ENCODE data around the gene LAMP1.
"Not testable (repeated sequence)": the region's sequence is repeated elsewhere in the genome, so short reads cannot be mapped to it uniquely, and the experiment has no call there.

The LAMP1 gene

DNA sequence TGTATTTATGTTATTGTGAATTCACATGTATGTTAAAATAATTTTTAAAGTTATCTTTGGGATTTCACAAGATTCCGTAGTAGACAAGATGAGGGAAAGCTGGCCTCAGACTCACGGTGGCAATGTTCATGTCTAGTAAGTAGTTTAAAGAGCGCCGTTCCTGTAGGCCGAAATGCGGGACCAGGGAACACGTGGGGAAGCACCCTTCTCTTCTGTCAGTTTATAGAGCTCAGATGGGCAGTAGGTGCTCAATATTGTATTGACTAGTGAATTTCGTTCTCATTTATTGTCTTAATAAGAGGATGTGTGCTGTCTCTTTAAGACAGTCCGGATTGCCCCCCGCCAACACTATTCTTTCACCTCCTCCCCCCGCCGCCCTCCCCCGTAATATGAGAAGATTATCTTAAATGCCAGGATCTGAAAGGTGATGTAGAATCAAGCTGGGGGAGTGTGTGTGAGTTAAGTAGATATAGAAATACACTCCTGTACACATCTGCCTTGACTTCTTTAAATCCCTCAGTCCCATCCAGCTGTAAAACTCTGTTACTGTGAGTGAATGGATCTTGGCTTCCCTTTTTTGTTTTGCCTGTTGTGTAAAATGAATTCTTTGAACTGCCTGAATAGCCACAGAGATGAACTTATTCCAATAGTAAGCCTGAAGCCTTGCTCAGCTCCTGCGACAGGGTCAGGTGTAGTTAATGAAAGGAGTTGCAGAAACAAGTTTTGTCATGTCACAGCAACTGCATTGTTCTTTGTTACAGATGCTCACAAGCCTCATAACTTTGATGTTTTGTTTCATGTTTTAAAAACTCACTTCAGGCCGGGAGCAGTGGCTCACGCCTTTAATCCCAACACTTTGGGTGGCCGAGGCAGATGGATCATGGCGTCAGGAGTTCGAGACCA, 1.3 kb downstream of the LAMP1 start:
- DNase-seq: no peak

DNA sequence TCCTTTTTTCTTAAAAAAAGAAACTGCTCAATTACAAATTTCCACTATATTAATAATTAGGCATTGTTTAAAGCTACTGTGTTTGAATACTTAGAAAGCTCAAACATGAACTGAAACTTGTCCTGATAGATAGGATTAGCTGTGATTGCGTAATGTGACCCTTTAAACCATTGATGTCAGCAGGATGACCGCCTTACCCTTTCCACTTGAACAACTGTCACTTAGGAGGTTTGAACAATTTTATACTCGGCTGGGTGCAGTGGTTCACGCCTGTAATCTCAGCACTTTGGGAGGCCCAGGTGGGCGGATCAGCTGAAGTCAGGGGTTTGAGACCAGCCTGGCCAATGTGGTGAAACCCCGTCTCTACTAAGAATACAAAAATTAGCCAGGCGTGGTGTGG, 2.9 kb downstream of the LAMP1 start:
- DNase-seq: no peak

- no peak for DNase-seq
These were observed 5.9 kb downstream of the LAMP1 start for GRCh38 chr13:113302986-113303385.

DNA sequence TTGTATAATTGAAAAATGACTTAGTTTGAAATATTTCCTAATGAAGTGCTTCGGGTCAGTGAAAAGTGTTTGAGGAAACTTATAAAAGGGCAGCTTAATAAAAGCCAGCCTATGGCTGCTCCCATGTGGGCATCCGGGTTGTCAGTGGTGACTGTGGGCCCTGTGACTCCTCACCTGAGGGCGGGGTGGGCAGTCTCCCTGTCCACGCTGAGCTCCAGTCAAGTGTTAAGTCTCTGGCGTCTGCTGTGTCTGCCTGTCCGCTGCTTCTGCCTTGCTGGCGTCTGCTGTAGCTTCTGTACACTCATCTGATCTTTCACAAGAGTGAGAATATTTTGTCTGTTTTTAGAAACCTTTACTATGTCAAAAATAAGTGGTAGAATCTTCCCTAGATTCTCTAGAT, 7.1 kb downstream of the LAMP1 start:
- DNase-seq: no peak

- no peak for DNase-seq
These were observed 8.2 kb downstream of the LAMP1 start for GRCh38 chr13:113305208-113305607.

DNA sequence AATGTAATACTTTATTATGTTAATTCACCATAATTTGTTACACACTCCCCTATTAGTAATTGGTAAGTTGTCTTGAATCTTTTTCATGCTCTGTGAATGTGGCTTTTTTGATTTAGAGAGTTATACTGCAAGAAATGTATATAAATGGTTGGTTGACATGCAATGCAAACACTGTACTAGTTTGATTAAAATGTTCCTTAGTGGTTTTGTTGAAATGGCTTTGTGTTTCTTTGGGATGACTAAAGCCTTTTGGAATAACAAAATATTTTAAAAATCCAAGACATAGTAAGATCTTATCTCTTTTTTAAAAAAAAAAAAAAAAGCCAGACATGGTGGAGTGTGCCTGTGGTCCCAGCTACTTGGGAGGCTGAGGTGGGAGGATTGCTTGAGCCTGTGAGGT, 10.5 kb downstream of the LAMP1 start:
- no peak for DNase-seq

GRCh38 chr13:113309473-113309872, 12.4 kb downstream of the LAMP1 start:
- no peak for DNase-seq

GRCh38 chr13:113314112-113314511, 17.1 kb downstream of the LAMP1 start:
- not testable (repeated sequence) for DNase-seq

- DNase-seq: not testable (repeated sequence)
These were observed 17.9 kb downstream of the LAMP1 start for GRCh38 chr13:113314895-113315470.

- DNase-seq: no peak
These were observed 19.0 kb downstream of the LAMP1 start for GRCh38 chr13:113315992-113316391.

- no peak for DNase-seq
These were observed 20.0 kb downstream of the LAMP1 start for GRCh38 chr13:113317031-113317430.

DNA sequence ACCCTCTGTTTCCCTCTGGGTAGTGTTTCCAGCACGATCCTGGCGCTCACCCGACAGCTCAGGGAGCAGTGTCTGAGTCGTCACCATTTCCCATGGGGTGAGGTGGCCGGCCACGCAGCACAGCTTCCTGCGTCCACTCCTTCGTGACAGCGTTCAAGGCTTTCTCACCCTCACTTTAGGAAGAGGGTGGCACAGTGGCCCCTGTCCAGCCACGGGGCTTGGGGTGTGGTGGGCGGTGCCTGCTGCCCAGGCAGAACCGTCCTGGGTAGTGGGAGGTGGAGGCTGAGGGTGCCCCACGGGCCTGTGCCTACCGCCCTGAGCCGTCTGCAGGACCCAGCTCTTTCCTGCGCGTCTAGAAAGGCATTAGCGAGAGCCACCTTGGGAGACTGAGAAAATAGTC, 21.9 kb downstream of the LAMP1 start:
- no peak for DNase-seq

DNA sequence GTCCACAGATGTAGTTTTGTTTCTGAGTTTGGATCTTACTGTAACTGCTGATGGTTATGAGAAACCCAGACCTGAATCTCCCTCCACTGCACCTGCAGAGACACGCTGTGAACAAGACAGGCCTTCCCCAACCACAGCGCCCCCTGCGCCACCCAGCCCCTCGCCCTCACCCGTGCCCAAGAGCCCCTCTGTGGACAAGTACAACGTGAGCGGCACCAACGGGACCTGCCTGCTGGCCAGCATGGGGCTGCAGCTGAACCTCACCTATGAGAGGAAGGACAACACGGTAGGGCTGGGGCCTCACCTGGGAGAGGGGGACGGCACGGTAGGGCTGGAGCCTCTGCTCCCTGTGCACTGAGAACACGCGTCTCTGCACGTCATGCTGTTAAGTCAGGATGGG, 22.3 kb downstream of the LAMP1 start:
- DNase-seq: no peak

DNA sequence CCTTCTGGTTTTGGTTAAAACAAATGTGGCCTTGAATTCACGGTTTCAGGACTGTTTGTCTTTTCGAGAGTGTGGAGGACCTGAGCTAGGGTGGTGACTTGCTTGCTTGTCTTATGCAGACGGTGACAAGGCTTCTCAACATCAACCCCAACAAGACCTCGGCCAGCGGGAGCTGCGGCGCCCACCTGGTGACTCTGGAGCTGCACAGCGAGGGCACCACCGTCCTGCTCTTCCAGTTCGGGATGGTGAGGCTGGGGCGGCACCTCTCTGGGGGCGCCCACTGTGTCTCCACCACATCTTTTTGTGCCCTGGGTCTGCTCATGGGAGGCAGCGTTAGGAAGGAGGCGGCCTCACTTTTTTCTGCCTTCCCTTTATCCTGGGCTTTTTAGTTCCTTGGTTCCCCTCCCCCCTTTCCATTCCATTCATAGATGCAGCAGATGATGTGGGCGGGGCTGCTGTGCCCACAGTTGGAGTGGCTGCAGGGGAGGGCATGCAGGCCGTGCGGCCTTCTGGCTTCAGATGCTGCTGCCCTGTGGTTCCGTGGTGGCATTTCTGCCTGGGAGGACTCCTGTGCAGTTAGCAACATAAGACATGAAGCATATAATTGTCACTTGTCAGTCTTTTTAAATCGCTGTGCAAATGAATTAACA, 23.3 kb downstream of the LAMP1 start:
- no peak for DNase-seq

DNA sequence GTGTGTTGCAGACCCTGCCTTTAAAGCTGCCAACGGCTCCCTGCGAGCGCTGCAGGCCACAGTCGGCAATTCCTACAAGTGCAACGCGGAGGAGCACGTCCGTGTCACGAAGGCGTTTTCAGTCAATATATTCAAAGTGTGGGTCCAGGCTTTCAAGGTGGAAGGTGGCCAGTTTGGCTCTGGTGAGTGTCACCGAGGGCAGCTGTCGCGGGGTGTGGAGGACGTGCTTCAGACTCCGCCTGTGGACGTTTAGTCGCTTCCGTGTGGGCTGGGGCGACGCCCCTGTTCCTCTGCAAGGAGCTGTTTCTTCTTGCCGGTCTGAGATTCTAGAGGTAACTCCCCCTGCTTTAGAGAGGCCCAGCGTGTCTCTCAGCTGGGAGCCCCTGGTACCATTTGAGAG, 24.5 kb downstream of the LAMP1 start:
- DNase-seq: no peak

DNA sequence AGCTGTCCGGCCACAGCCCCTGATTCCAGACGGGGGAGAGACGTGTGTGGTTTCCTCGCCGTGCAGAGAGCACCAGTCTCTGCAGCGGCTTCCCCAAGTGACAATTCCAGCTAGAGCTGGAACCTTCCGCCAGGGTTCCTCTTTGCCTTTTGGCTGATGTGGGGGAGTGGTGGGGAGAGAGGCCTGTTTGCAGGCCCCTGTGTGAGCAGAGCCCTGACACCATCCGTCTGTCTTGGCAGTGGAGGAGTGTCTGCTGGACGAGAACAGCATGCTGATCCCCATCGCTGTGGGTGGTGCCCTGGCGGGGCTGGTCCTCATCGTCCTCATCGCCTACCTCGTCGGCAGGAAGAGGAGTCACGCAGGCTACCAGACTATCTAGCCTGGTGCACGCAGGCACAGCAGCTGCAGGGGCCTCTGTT, 25.0 kb downstream of the LAMP1 start:
- no peak for DNase-seq

DNA sequence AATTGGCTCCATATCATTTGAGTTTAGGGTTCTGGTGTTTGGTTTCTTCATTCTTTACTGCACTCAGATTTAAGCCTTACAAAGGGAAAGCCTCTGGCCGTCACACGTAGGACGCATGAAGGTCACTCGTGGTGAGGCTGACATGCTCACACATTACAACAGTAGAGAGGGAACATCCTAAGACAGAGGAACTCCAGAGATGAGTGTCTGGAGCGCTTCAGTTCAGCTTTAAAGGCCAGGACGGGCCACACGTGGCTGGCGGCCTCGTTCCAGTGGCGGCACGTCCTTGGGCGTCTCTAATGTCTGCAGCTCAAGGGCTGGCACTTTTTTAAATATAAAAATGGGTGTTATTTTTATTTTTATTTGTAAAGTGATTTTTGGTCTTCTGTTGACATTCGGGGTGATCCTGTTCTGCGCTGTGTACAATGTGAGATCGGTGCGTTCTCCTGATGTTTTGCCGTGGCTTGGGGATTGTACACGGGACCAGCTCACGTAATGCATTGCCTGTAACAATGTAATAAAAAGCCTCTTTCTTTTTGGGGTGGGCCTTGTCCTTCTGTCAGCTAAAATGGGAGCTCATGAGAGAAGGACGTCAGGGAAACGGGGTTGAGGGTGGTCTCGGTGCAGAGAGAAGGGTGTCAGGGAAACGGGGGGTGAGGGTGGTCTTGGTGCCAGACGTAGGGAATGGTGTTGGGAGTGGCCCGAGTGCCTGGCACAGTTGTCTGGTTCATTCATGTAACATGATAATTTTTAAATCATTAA, 26.0 kb downstream of the LAMP1 start:
- DNase-seq: no peak

DNA sequence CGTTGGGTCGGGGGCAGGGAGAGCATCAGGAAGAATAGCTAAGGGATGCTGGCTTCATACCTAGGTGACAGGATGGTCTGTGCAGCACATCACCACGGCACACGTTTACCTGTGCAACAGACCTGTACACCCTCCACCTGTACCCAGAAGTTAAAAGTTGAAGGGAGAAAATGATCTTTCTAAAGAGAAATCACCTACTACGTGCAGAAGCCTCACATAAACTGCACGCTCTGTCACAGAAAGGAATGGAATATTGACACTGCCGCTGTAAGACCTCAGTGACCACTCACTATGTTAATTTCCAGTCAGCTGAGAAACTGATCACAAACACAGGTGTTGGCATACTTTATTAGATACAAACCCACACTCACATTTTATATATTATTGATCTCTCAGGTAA, 26.8 kb downstream of the LAMP1 start:
- DNase-seq: no peak

DNA sequence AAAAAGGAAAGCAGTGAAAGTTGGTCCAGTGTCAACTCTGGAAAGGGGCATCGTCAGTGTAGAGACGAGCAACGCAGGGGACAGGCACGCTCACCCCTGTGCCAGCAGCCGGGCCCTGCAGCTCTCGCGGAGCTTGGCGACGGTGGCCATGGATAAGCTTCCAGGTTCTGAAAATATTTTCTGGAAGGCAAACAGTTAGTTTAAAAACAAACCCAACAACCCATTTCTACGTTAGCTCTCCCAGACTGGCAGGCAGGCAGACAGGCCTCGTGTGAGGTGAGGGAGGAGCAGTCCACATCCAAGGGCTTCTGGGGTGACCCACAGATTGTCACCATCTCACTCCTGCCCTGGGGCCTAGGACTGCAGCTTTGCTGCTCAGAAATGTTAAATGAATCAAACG, 27.4 kb downstream of the LAMP1 start:
- no peak for DNase-seq

GRCh38 chr13:113325779-113326178, 28.7 kb downstream of the LAMP1 start:
- DNase-seq: no peak

DNA sequence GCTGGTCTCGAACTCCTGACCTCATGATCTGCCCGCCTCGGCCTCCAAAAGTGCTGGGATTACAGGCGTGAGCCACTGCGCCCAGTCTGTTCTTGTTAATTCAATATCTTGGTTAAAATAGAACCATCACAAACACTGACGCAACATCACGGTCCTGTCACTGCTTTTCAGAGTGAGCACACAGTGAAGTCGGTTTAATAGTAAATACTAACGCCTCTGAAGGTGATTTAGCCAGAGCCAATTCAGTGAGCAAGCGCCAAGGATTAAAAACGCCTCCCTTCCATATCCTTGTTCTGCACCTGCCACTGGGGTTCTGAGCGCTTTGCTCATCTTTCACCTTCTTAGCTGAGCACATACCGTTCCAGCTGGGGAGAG, 30.3 kb downstream of the LAMP1 start:
- DNase-seq: no peak

- no peak for DNase-seq
These were observed 30.9 kb downstream of the LAMP1 start for GRCh38 chr13:113327766-113328471.

- DNase-seq: no peak
These were observed 31.8 kb downstream of the LAMP1 start for GRCh38 chr13:113328851-113329250.

Data from NCI-H446 treated with DMSO at 0.1 percent for 48 hours (cell line).